CD4-positive, alpha-beta T cell (primary cell): ENCODE measurements around the gene GHRHR. TPM values are rescaled to one million over a fixed set of nuclear protein-coding genes. Genes with fewer than 3 reads are reported as not detected.
A peak's percentile ranks its signal among the peaks of the same experiment; 100 is the strongest.

Experiments
- ATAC-seq: fragments of 200-7000 bp; cut with Tn5 transposase; one replicate; pipeline ENCODE4 v1.10.0; 2022; ENCODE audit warnings: mild to moderate bottlenecking; ENCODE audit not compliant: poor library complexity
- CTCF ChIA-PET: fragments of 350-600 bp; sonication (Branson Sonifier 250); formaldehyde crosslinking; loops from one replicate; lab custom pipeline; 2021; ENCODE audit warnings: antibody characterized with exemption, inconsistent platforms; lab: Charles Lee
- POLR2A ChIA-PET: fragments of 350-600 bp; sonication (Branson Sonifier 250); formaldehyde crosslinking; loops from one replicate; lab custom pipeline; 2021; ENCODE audit warnings: antibody characterized with exemption, inconsistent platforms; lab: Charles Lee
- DNase-seq, 14 experiments: peaks; one replicate each; pipeline ENCODE4 v3.0.0-alpha.2; 2013 to 2020; ENCODE audit warnings: mixed read lengths in 2 of 14
- H3K27ac ChIP-seq, 2 donors: one replicate each; pipeline versions ENCODE4 v1.5.1 to v1.7.0; 2013; ENCODE audit warnings: low read length in 2 of 2, low read depth in 1 of 2, mild to moderate bottlenecking in 1 of 2
- H3K27me3 ChIP-seq, 2 experiments: 1 replicate in 1 of 2; 2 replicates in 1 of 2; pipeline versions ENCODE4 v1.6.1 to v1.7.0; 2013; ENCODE audit warnings: low read length in 2 of 2, control low read depth in 1 of 2, mild to moderate bottlenecking in 1 of 2, moderate library complexity in 1 of 2; ENCODE audit not compliant: insufficient read depth in 2 of 2, control insufficient read depth in 1 of 2
- H3K36me3 ChIP-seq: one replicate; pipeline ENCODE4 v1.6.1; 2013; ENCODE audit warnings: low read length, control low read depth; ENCODE audit not compliant: insufficient read depth
- H3K4me1 ChIP-seq: one replicate; pipeline ENCODE4 v1.6.1; 2013; ENCODE audit warnings: low read length, control low read depth; ENCODE audit not compliant: insufficient read depth
- H3K4me3 ChIP-seq: one replicate; pipeline ENCODE4 v1.5.1; 2013; ENCODE audit warnings: mild to moderate bottlenecking, low read length, moderate library complexity
- H3K9me3 ChIP-seq, 2 experiments: 1 replicate in 1 of 2; 2 replicates in 1 of 2; pipeline versions ENCODE4 v1.6.1 to v1.7.0; 2013; ENCODE audit warnings: low read length in 2 of 2, mild to moderate bottlenecking in 2 of 2, control low read depth in 1 of 2, moderate library complexity in 1 of 2; ENCODE audit not compliant: control insufficient read depth in 1 of 2, insufficient read depth in 1 of 2
- H3K27ac Mint-ChIP-seq: one replicate; pipeline ENCODE4 v1.8.0; 2020; ENCODE audit warnings: mixed read lengths
- H3K27me3 Mint-ChIP-seq: one replicate; pipeline ENCODE4 v1.8.0; 2021; ENCODE audit warnings: mixed read lengths
- H3K36me3 Mint-ChIP-seq: one replicate; pipeline ENCODE4 v1.8.0; 2021; ENCODE audit warnings: low read depth, mixed read lengths
- H3K4me1 Mint-ChIP-seq: one replicate; pipeline ENCODE4 v1.8.0; 2021; ENCODE audit warnings: low read depth, mixed read lengths
- H3K4me3 Mint-ChIP-seq: one replicate; pipeline ENCODE4 v1.8.0; 2020; ENCODE audit warnings: mild to moderate bottlenecking, mixed read lengths
- H3K9me3 Mint-ChIP-seq: one replicate; pipeline ENCODE4 v1.8.0; 2020; ENCODE audit warnings: mixed read lengths
- CTCF ChIP-seq: fragments of 200-600 bp; IDR thresholded peaks from one replicate; pipeline ENCODE4 v1.8.0; 2022; ENCODE audit warnings: antibody characterized with exemption, mild to moderate bottlenecking
- intact Hi-C, 2 experiments: fragments of 100-400 bp; cut with DNase I in 1 of 2; cut with micrococcal nuclease in 1 of 2; formaldehyde crosslinking; loops; one replicate each; pipeline versions ENCODE4 v1.15.1 to v1.9.0; 2023 to 2025; cut with DNase I, micrococcal nuclease
- total RNA-seq, 174 experiments: library from RNA in 2 of 174; stranded (reverse) in 2 of 174; gene quantifications; one replicate each; pipeline ENCODE4 v1.2.3 and lab custom pipeline; 2021 to 2026

The GHRHR gene
- total RNA-seq, 2 experiments from 2014 or later = not detected

- ChIA-PET POLR2A (no interaction called here), CTCF (no interaction called here)
- H3K4me3 ChIP-seq = no peak overlapping the region
- no peak for TF ChIP-seq CTCF
- no peaks in the 10 kb centered on the region for H3K36me3 Mint-ChIP-seq
- H3K27me3 Mint-ChIP-seq = peaks cover 4% of the 10 kb centered on the region
- H3K4me1 ChIP-seq = no peaks in the 10 kb centered on the region
- no peaks in the 10 kb centered on the region for H3K9me3 Mint-ChIP-seq
- H3K27me3 ChIP-seq = no peaks in the 10 kb centered on the region
- no peak for ATAC-seq
- intact Hi-C loops = no loop called here
- H3K27ac Mint-ChIP-seq = no peak overlapping the region
- H3K9me3 ChIP-seq = peaks cover 3 to 11% of the 10 kb centered on the region in 2 experiments
- DNase-seq = peak in 1 of 14 experiments; percentile 24
- no peak overlapping the region for H3K27ac ChIP-seq
- no peak overlapping the region for H3K4me3 Mint-ChIP-seq
- H3K36me3 ChIP-seq = no peaks in the 10 kb centered on the region
- H3K4me1 Mint-ChIP-seq = no peaks in the 10 kb centered on the region
Measured at GRCh38 chr7:30931929-30932540, 31.7 kb upstream of the GHRHR start.

- POLR2A ChIA-PET = no interaction called here
- CTCF ChIA-PET = no interaction called here
- ATAC-seq = no peak
- Mint-ChIP-seq H3K27ac (no peak overlapping the region), H3K4me3 (no peak overlapping the region), H3K36me3 (no peaks in the 10 kb centered on the region), H3K27me3 (peaks cover 8% of the 10 kb centered on the region), H3K4me1 (no peaks in the 10 kb centered on the region), H3K9me3 (no peaks in the 10 kb centered on the region)
- H3K27me3 ChIP-seq = no peaks in the 10 kb centered on the region
- TF ChIP-seq CTCF = no peak
- no peak overlapping the region for H3K4me3 ChIP-seq
- H3K36me3 ChIP-seq = no peaks in the 10 kb centered on the region
- H3K4me1 ChIP-seq = no peaks in the 10 kb centered on the region
- DNase-seq = no peak
- peaks cover 0 to 8% of the 10 kb centered on the region in 2 experiments for H3K9me3 ChIP-seq
- no peak overlapping the region for H3K27ac ChIP-seq
- intact Hi-C loops = no loop called here
Measured at GRCh38 chr7:30932562-30932961, 31.2 kb upstream of the GHRHR start.

GRCh38 chr7:30933124-30933974 is 30.4 kb upstream of the GHRHR start:
- ChIA-PET POLR2A (no interaction called here), CTCF (no interaction called here)
- ATAC-seq (no peak), DNase-seq (peak in 2 of 14 experiments; percentile 2 to 28)
- H3K4me3 Mint-ChIP-seq = no peak overlapping the region
- intact Hi-C loops = no loop called here
- peaks cover 0 to 5% of the 10 kb centered on the region in 2 experiments for H3K9me3 ChIP-seq
- no peak overlapping the region for H3K4me3 ChIP-seq
- no peak overlapping the region for H3K27ac Mint-ChIP-seq
- no peaks in the 10 kb centered on the region for H3K4me1 ChIP-seq
- TF ChIP-seq CTCF = no peak
- peaks cover 13% of the 10 kb centered on the region for H3K27me3 Mint-ChIP-seq
- no peaks in the 10 kb centered on the region for H3K36me3 ChIP-seq
- no peaks in the 10 kb centered on the region for H3K9me3 Mint-ChIP-seq
- no peak overlapping the region for H3K27ac ChIP-seq
- no peaks in the 10 kb centered on the region for H3K4me1 Mint-ChIP-seq
- no peaks in the 10 kb centered on the region for H3K36me3 Mint-ChIP-seq
- peaks cover 1 to 2% of the 10 kb centered on the region in 2 experiments for H3K27me3 ChIP-seq
